HL-60 (cell line): ENCODE measurements around the gene CLN6.

Experiments
- DNase-seq, 2 experiments: peaks; one replicate each; pipeline ENCODE4 v3.0.0-alpha.2; 2010 to 2020; ENCODE audit warnings: low read depth in 1 of 2, low spot score in 1 of 2
- H3K27ac ChIP-seq: fragments of 250-450 bp; sonication (Bioruptor Pico); replicated peaks from 2 replicates; pipeline ENCODE4 v1.5.1; 2020; ENCODE audit warnings: mild to moderate bottlenecking, moderate library complexity
- H3K27me3 ChIP-seq: fragments of 250-450 bp; sonication (Bioruptor Pico); 2 replicates; pipeline ENCODE4 v1.5.1; 2021; ENCODE audit warnings: mild to moderate bottlenecking, moderate library complexity; ENCODE audit not compliant: insufficient read depth, poor library complexity, severe bottlenecking
- H3K4me3 ChIP-seq: replicated peaks from 2 replicates; pipeline ENCODE4 v1.5.1; 2011; ENCODE audit warnings: mild to moderate bottlenecking, control low read depth, low read length; ENCODE audit not compliant: insufficient read depth
- GABPA ChIP-seq: IDR thresholded peaks from 2 replicates; pipeline ENCODE4 v1.6.1; 2012; ENCODE audit warnings: low read depth
- POLR2AphosphoS5 ChIP-seq: IDR thresholded peaks from 2 replicates; pipeline ENCODE4 v1.6.1; 2012; ENCODE audit warnings: low read depth
- SPI1 ChIP-seq: IDR thresholded peaks from 2 replicates; pipeline ENCODE4 v1.6.1; 2012; ENCODE audit warnings: low read depth, mild to moderate bottlenecking, borderline replicate concordance
- TF ChIP-seq, protein P1 (sequence below): IDR thresholded peaks from one replicate; pipeline ENCODE4 v1.5.1; 2011; ENCODE audit warnings: low read length, control low read depth, inconsistent platforms; ENCODE audit not compliant: insufficient read depth
- TF ChIP-seq, protein P2 (sequence below): IDR thresholded peaks from 2 replicates; pipeline ENCODE4 v1.6.1; 2012; ENCODE audit warnings: low read depth; ENCODE audit not compliant: insufficient replicate concordance

CLN6 gene

DNA sequence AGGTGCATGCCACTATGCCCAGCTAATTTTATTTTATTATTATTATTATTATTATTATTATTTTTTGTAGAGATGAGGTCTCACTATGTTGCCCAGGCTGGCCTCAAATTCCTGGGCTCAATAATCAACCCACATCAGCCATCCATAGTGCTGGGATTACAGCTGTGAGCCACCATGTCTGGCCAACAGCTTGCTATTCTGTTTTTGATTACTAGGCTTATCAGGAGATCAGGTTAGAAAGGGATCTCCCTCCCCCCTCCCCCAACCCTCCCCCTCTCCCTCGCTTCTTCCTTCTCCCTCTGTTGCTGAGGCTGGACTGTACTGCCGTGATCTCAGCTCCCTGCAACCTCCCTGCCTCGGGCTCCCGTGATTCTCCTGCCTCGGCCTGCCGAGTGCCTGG lies 8.6 kb downstream of the CLN6 start:
- Histone ChIP-seq H3K4me3 (no peak overlapping the region), H3K27ac (no peak overlapping the region), H3K27me3 (no peaks in the 10 kb centered on the region)
- no peak for DNase-seq
- TF ChIP-seq, protein P1, sequence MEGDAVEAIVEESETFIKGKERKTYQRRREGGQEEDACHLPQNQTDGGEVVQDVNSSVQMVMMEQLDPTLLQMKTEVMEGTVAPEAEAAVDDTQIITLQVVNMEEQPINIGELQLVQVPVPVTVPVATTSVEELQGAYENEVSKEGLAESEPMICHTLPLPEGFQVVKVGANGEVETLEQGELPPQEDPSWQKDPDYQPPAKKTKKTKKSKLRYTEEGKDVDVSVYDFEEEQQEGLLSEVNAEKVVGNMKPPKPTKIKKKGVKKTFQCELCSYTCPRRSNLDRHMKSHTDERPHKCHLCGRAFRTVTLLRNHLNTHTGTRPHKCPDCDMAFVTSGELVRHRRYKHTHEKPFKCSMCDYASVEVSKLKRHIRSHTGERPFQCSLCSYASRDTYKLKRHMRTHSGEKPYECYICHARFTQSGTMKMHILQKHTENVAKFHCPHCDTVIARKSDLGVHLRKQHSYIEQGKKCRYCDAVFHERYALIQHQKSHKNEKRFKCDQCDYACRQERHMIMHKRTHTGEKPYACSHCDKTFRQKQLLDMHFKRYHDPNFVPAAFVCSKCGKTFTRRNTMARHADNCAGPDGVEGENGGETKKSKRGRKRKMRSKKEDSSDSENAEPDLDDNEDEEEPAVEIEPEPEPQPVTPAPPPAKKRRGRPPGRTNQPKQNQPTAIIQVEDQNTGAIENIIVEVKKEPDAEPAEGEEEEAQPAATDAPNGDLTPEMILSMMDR, result no peak
- TF ChIP-seq POLR2AphosphoS5, result no peak
- TF ChIP-seq, protein P2, sequence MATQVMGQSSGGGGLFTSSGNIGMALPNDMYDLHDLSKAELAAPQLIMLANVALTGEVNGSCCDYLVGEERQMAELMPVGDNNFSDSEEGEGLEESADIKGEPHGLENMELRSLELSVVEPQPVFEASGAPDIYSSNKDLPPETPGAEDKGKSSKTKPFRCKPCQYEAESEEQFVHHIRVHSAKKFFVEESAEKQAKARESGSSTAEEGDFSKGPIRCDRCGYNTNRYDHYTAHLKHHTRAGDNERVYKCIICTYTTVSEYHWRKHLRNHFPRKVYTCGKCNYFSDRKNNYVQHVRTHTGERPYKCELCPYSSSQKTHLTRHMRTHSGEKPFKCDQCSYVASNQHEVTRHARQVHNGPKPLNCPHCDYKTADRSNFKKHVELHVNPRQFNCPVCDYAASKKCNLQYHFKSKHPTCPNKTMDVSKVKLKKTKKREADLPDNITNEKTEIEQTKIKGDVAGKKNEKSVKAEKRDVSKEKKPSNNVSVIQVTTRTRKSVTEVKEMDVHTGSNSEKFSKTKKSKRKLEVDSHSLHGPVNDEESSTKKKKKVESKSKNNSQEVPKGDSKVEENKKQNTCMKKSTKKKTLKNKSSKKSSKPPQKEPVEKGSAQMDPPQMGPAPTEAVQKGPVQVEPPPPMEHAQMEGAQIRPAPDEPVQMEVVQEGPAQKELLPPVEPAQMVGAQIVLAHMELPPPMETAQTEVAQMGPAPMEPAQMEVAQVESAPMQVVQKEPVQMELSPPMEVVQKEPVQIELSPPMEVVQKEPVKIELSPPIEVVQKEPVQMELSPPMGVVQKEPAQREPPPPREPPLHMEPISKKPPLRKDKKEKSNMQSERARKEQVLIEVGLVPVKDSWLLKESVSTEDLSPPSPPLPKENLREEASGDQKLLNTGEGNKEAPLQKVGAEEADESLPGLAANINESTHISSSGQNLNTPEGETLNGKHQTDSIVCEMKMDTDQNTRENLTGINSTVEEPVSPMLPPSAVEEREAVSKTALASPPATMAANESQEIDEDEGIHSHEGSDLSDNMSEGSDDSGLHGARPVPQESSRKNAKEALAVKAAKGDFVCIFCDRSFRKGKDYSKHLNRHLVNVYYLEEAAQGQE, result no peak
- no peak for TF ChIP-seq SPI1
- no peak for TF ChIP-seq GABPA

DNA sequence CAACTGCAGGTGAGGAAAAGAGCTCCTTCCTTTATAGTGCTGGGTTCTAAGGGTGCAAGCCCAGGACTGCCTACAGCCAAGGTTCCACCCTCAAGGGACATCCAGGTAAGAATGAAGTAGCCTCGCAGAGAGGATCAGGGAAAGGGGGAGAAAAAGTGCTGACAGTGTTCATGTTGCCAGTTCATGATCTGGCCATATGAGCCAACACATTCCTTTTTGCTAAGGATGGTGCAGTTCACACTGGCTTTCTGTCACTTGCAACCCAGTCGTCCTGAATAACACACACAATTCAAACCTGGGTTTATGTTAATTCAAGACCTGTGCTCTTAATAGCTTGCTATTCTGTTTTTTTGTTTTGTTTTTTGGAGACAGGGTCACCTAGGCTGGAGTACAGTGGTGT lies 9.0 kb downstream of the CLN6 start:
- TF ChIP-seq SPI1 (no peak), POLR2AphosphoS5 (no peak), GABPA (no peak)
- TF ChIP-seq, protein P1, result no peak
- TF ChIP-seq, protein P2, result no peak
- Histone ChIP-seq H3K27ac (no peak overlapping the region), H3K27me3 (no peaks in the 10 kb centered on the region), H3K4me3 (no peak overlapping the region)
- no peak for DNase-seq

DNA sequence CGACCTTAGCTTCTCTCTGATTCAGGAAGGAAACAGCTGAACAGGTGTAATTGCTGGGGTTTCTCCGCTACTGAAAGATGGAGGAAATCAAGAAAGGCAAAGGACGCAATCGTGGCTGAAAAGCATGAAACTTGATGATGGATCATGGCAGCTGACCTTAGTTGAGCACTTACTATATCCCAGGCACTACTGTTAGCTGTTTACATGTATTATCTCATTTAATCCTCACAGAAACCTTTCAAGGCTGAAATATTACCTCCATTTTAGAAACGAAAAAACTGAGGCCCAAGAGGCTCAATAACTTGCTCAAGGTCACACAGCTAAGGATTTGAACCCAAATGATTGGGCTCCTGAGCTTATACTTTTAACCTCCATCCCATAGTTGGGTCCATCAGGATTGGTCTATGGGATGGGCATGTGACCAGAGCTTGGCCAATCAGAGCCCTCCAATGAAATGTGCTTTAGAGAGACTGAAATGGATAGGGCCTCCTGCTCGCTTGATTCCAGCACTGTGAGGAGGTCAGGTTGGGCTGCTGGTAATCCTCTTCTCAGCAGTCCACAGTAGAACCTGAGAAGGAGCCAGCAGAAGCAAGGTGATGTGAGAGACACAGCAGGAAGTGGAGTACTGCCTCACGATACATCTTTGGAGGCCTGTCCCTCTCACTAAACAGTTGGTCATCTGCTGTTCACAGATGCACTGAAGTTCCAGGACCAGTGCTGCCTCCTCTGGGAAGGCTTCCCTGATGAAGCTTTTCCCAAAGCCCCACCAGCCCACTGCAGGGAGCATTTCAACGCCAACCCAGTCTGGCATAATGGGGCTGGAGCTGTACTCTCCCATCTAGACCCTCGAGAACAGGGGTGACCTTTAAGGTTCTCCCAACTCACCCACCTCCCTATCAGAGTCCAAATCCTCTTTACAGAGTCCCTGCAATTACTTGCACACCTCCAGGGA lies 10.4 kb downstream of the CLN6 start:
- no peak for TF ChIP-seq POLR2AphosphoS5
- no peak for TF ChIP-seq GABPA
- no peak for DNase-seq
- H3K4me3 ChIP-seq, result no peak overlapping the region
- H3K27me3 ChIP-seq, result no peaks in the 10 kb centered on the region
- no peak overlapping the region for H3K27ac ChIP-seq

DNA sequence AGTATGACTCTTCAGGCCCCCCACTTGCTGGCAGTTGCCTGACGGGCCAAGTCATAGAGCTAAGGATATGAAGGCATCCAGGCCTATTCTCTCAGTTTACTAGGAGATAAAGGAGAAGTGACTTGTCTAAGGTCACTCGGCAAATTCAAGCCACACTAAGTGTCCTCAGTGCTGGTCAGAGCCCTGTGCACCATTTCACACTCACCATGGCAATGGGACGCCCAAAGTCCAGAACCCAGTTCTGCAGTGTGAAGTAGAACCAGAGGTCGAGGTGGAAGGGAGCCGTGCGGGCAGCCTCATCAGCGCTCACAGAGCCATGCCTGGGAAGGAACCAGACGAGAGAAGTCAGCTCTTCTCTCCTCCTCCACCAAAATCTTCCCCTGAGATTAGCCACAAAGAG lies 11.2 kb downstream of the CLN6 start:
- Histone ChIP-seq H3K27ac (no peak overlapping the region), H3K4me3 (no peak overlapping the region), H3K27me3 (no peaks in the 10 kb centered on the region)
- TF ChIP-seq SPI1, result no peak
- no peak for TF ChIP-seq GABPA
- no peak for TF ChIP-seq POLR2AphosphoS5
- TF ChIP-seq, protein P2, result no peak
- TF ChIP-seq, protein P1, result no peak
- DNase-seq, result no peak
